A673 (cell line): ENCODE data around the gene RIPOR3. TPM values are rescaled to one million over a fixed set of nuclear protein-coding genes. Genes with fewer than 3 reads are reported as not detected.
A peak's percentile ranks its signal among the peaks of the same experiment; 100 is the strongest.

Experiments used
- BruUV-seq: library from RNA; stranded (reverse); fragments of 400-500 nt; replicated peaks from 2 replicates; lab custom pipeline; 2021; lab: Mats Ljungman, UMichigan
- CTCF ChIA-PET: fragments of 300-600 bp; sonication (Branson Sonifier 250); formaldehyde crosslinking; loops from one replicate; lab custom pipeline; 2022; ENCODE audit warnings: antibody characterized with exemption; lab: Charles Lee
- POLR2A ChIA-PET: fragments of 300-600 bp; sonication (Branson Sonifier 250); formaldehyde crosslinking; loops from one replicate; lab custom pipeline; 2022; ENCODE audit warnings: antibody characterized with exemption; ENCODE audit not compliant: low non-redundant PET; lab: Charles Lee
- DNase-seq: peaks from one replicate; pipeline ENCODE4 v3.0.0-alpha.2; 2015; ENCODE audit warnings: low spot score
- H3K27ac ChIP-seq: fragments of 200-600 bp; sonication (generic); 2 replicates; pipeline ENCODE4 v1.5.1; 2016; ENCODE audit warnings: mixed run types, low read depth, mild to moderate bottlenecking, mixed read lengths, antibody characterized with exemption, low read length; ENCODE audit not compliant: poor library complexity, severe bottlenecking
- H3K27me3 ChIP-seq: fragments of 200-600 bp; sonication (generic); replicated peaks from 2 replicates; pipeline ENCODE4 v1.6.1; 2017; ENCODE audit warnings: mixed run types, low read depth, mild to moderate bottlenecking, mixed read lengths, antibody characterized with exemption, low read length; ENCODE audit not compliant: insufficient read depth, poor library complexity
- H3K36me3 ChIP-seq: fragments of 200-600 bp; sonication (generic); 2 replicates; pipeline ENCODE4 v1.6.1; 2016; ENCODE audit warnings: mixed run types, mild to moderate bottlenecking, mixed read lengths, antibody characterized with exemption, low read length; ENCODE audit not compliant: insufficient read depth, poor library complexity, severe bottlenecking
- H3K4me1 ChIP-seq: fragments of 200-600 bp; sonication (generic); 2 replicates; pipeline ENCODE4 v1.6.1; 2017; ENCODE audit warnings: mixed run types, mild to moderate bottlenecking, mixed read lengths, antibody characterized with exemption, low read length; ENCODE audit not compliant: insufficient read depth, poor library complexity, severe bottlenecking
- H3K4me3 ChIP-seq: fragments of 200-600 bp; sonication (generic); 2 replicates; pipeline ENCODE4 v1.5.1; 2016; ENCODE audit warnings: low read depth, mixed run types, mild to moderate bottlenecking, mixed read lengths, low read length; ENCODE audit not compliant: poor library complexity, severe bottlenecking
- H3K9me3 ChIP-seq: fragments of 200-600 bp; sonication (generic); 2 replicates; pipeline ENCODE4 v1.6.1; 2016; ENCODE audit warnings: mixed run types, low read depth, mild to moderate bottlenecking, mixed read lengths, antibody characterized with exemption, low read length; ENCODE audit not compliant: poor library complexity, severe bottlenecking
- EZH2 ChIP-seq: fragments of 200-600 bp; sonication (generic); IDR thresholded peaks from 2 replicates; pipeline ENCODE4 v1.6.1; 2017; ENCODE audit warnings: borderline replicate concordance, low read depth, mild to moderate bottlenecking, mixed read lengths, antibody characterized with exemption, low read length; ENCODE audit not compliant: poor library complexity, severe bottlenecking
- intact Hi-C: fragments of 100-400 bp; cut with micrococcal nuclease; formaldehyde crosslinking; loops from one replicate; pipeline ENCODE4 v1.10.0; 2022; ENCODE audit not compliant: unreplicated experiment
- total RNA-seq: library from RNA; stranded (reverse); gene quantifications from 2 replicates; pipeline ENCODE4 v1.2.3, GENCODE V29; 2021
- TF ChIP-seq, protein P1 (sequence below): fragments of 300-800, 200-600 bp; sonication (generic); conservative IDR thresholded peaks from 2 replicates; pipeline ENCODE4 v1.5.1; 2017; ENCODE audit warnings: low read depth, mild to moderate bottlenecking, antibody characterized with exemption, low read length, moderate library complexity, mixed read lengths

RIPOR3 gene
- total RNA-seq, 1 experiment from 2014 or later, result 19.1 TPM

DNA sequence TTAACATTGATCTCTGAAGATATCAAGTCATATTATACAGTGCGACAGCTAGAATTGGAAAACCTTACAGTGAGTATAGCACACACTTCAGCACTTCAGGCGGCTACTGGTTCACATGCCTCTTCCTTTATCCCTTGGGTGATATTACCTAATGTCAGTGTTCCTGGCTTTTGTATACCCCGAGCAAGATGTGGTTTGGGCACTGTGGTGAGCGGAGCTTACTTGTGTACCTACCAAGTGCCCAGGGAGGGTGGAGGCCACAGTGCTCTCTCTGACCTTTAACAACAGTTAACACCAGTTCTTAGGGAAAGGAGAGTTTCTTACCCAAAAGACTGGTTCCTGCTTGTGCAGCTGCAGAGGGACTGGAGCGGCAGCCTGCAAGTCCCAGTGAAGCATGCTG, 116.8 kb downstream of the RIPOR3 start:
- H3K27me3 ChIP-seq, result no peaks in the 10 kb centered on the region
- H3K4me1 ChIP-seq, result peaks cover 48% of the 10 kb centered on the region
- no peak for DNase-seq
- intact Hi-C loops, result loop anchor here (5.0 kb wide), 1 partner anchor 62 kb away; the partner anchor contains the start of gene PTPN1
- peaks cover 18% of the 10 kb centered on the region for H3K36me3 ChIP-seq
- TF ChIP-seq, protein P1, sequence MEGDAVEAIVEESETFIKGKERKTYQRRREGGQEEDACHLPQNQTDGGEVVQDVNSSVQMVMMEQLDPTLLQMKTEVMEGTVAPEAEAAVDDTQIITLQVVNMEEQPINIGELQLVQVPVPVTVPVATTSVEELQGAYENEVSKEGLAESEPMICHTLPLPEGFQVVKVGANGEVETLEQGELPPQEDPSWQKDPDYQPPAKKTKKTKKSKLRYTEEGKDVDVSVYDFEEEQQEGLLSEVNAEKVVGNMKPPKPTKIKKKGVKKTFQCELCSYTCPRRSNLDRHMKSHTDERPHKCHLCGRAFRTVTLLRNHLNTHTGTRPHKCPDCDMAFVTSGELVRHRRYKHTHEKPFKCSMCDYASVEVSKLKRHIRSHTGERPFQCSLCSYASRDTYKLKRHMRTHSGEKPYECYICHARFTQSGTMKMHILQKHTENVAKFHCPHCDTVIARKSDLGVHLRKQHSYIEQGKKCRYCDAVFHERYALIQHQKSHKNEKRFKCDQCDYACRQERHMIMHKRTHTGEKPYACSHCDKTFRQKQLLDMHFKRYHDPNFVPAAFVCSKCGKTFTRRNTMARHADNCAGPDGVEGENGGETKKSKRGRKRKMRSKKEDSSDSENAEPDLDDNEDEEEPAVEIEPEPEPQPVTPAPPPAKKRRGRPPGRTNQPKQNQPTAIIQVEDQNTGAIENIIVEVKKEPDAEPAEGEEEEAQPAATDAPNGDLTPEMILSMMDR, result no peak
- TF ChIP-seq EZH2, result no peak
- ChIA-PET POLR2A (no interaction called here), CTCF (interaction anchor here (0.5 kb wide), 1 partner anchor 394 kb away, joined by 3 read pairs; no protein-coding TSS in a partner anchor)
- no peak overlapping the region for H3K4me3 ChIP-seq
- no peaks in the 10 kb centered on the region for H3K9me3 ChIP-seq
- BruUV-seq, result no TSS peak
- no peak overlapping the region for H3K27ac ChIP-seq

DNA sequence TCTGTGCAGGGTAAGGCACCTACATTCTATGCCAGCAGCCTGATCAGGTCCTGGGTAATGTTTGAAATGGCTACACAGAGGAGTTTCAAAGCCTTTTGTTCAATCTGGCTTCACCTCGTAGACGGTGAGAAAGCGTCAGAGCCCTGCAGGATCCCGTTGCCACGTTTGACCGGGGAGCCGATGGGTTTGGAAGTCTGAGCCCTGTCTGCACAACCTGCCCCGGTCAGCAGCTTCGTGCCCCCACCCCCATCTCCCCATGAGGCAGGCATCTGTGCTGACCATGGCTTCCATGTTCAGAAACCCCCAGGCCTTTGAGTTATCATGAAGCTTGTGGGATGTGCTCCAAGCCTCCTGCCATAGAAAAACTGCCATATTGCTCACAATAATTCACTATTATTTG, 117.2 kb downstream of the RIPOR3 start:
- Histone ChIP-seq H3K4me1 (peaks cover 48% of the 10 kb centered on the region), H3K27ac (peak overlapping the region; percentile 19), H3K36me3 (peaks cover 14% of the 10 kb centered on the region), H3K27me3 (no peaks in the 10 kb centered on the region), H3K4me3 (no peak overlapping the region), H3K9me3 (no peaks in the 10 kb centered on the region)
- no TSS peak for BruUV-seq
- ChIA-PET CTCF (interaction anchor here (0.5 kb wide), 1 partner anchor 394 kb away, joined by 3 read pairs; no protein-coding TSS in a partner anchor), POLR2A (interaction anchor here (0.6 kb wide), 1 partner anchor 63 kb away, joined by 4 read pairs; no protein-coding TSS in a partner anchor)
- no peak for DNase-seq
- intact Hi-C loops, result loop anchor here (5.0 kb wide), 1 partner anchor 62 kb away; the partner anchor contains the start of gene PTPN1
- TF ChIP-seq, protein P1, result no peak

DNA sequence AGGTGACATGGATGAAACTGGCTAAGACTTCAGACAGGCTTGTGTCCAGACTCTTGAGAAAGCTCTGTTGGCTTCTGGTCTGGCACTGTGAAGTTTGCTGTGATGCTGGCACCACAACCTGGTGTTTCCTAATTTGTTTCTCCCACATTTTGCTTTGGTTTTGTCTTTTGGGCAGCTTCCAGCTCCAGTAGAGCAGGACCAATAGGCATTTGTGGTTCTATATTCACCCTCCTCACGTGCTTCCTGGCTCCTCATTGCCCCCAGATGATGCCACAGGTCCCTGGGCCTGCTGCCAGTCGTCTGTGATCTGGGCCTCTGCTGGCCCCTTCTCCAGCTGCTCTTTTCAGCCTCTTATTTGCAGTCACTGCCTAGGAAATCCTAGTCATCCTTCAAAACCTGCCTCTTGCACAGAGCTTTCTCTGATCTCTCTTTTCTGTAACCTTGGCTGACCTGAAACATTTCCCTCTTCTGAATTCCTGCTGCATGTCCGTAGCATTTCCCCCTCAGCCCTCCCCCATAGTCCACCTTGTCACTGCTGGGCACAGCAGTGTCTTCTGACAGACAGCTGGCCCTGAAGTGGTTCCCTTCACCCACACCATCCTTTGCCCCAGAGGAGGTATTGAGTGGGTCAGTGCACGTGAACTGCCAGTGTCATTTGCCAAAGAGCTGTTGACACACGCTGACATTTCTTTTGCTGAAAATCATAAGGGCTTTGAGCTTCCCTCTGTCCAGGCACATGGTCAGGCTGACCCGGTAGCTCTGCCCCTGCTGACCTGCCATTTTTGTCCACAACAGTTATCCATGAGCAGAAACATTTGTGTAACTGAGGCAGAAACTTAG, 118.2 kb downstream of the RIPOR3 start:
- no peak for TF ChIP-seq EZH2
- TF ChIP-seq, protein P1, result no peak
- DNase-seq, result peak; percentile 56
- Histone ChIP-seq H3K4me1 (peaks cover 48% of the 10 kb centered on the region), H3K9me3 (no peaks in the 10 kb centered on the region), H3K36me3 (peaks cover 13% of the 10 kb centered on the region), H3K27ac (peak overlapping the region; percentile 19), H3K27me3 (no peaks in the 10 kb centered on the region), H3K4me3 (no peak overlapping the region)
- CTCF ChIA-PET, result interaction anchor here (0.9 kb wide), 1 partner anchor 14 kb away, joined by 3 read pairs; no protein-coding TSS in a partner anchor
- intact Hi-C loops, result loop anchor here (5.0 kb wide), 1 partner anchor 61 kb away; the partner anchor contains the start of gene PTPN1
- POLR2A ChIA-PET, result no interaction called here
- no TSS peak for BruUV-seq
